ENCODE data around the gene TMEM259. TPM values are rescaled to one million over a fixed set of nuclear protein-coding genes. Genes with fewer than 3 reads are reported as not detected.

The TMEM259 gene
- total RNA-seq, 2 donors from 2014 or later = 110 to 144 TPM

GRCh38 chr19:1019980-1020867 lies 699 bp downstream of the TMEM259 start:
- ATAC-seq (no peak), DNase-seq (no peak)
- intact Hi-C loops (cut with DNase I) = no loop called here

GRCh38 chr19:1019616-1019961 lies 1.3 kb downstream of the TMEM259 start:
- DNase-seq (no peak), ATAC-seq (no peak)
- intact Hi-C loops (cut with DNase I) = no loop called here

- DNase-seq (no peak), ATAC-seq (no peak)
- intact Hi-C loops (cut with DNase I) = no loop called here
Measured at GRCh38 chr19:1018932-1019615, 1.8 kb downstream of the TMEM259 start.

- intact Hi-C loops (cut with DNase I) = no loop called here
- no peak for ATAC-seq
- DNase-seq = no peak
Measured at GRCh38 chr19:1018393-1018792, 2.5 kb downstream of the TMEM259 start.

- no peak for DNase-seq
- ATAC-seq = no peak
- intact Hi-C loops (cut with DNase I) = no loop called here
Measured at GRCh38 chr19:1017906-1018305, 3.0 kb downstream of the TMEM259 start.

- ATAC-seq (peak in 1 of 2 donors; percentile 0), DNase-seq (peak; percentile 49)
- intact Hi-C loops (cut with DNase I) = no loop called here
Measured at GRCh38 chr19:1017115-1017905, 3.6 kb downstream of the TMEM259 start.

GRCh38 chr19:1016647-1017114 lies 4.2 kb downstream of the TMEM259 start:
- intact Hi-C loops (cut with DNase I) = no loop called here
- ATAC-seq (no peak), DNase-seq (no peak)

- intact Hi-C loops (cut with DNase I) = no loop called here
- ATAC-seq = no peak
- no peak for DNase-seq
Measured at GRCh38 chr19:1015782-1016646, 4.9 kb downstream of the TMEM259 start.

- DNase-seq (no peak), ATAC-seq (no peak)
- intact Hi-C loops (cut with DNase I) = no loop called here
Measured at GRCh38 chr19:1015061-1015781, 5.7 kb downstream of the TMEM259 start.

GRCh38 chr19:1014161-1015060 lies 6.5 kb downstream of the TMEM259 start:
- intact Hi-C loops (cut with DNase I) = no loop called here
- ATAC-seq = no peak
- DNase-seq = no peak

- no peak for DNase-seq
- intact Hi-C loops (cut with DNase I) = no loop called here
- ATAC-seq = no peak
Measured at GRCh38 chr19:1013218-1013617, 7.7 kb downstream of the TMEM259 start.

- ATAC-seq = no peak
- DNase-seq = no peak
- intact Hi-C loops (cut with DNase I) = no loop called here
Measured at GRCh38 chr19:1012334-1012733, 8.6 kb downstream of the TMEM259 start.

GRCh38 chr19:1011831-1012333 lies 9.0 kb downstream of the TMEM259 start:
- intact Hi-C loops (cut with DNase I) = no loop called here
- DNase-seq (no peak), ATAC-seq (no peak)

- DNase-seq = no peak
- no peak for ATAC-seq
- intact Hi-C loops (cut with DNase I) = no loop called here
Measured at GRCh38 chr19:1010586-1011510, 10.1 kb downstream of the TMEM259 start.

GRCh38 chr19:1009981-1010538 lies 10.9 kb downstream of the TMEM259 start:
- ATAC-seq (no peak), DNase-seq (no peak)
- intact Hi-C loops (cut with DNase I) = no loop called here

Data from left cardiac atrium (tissue), 4 donors.